H54 (cell line): ENCODE measurements around the gene PAK4.

Experiments
- DNase-seq: peaks from one replicate; pipeline ENCODE4 v3.0.0; 2011; ENCODE audit warnings: low spot score, mixed read lengths; ENCODE audit not compliant: insufficient read length
- FAIRE-seq: peaks from 3 replicates; lab custom pipeline; 2011; peaks lifted over from hg19 to GRCh38; lab: Jason Lieb, UNC
- POLR2A ChIP-seq: IDR thresholded peaks from 2 replicates; pipeline ENCODE4 v1.6.1; 2011; ENCODE audit warnings: low read depth, mild to moderate bottlenecking, low read length

PAK4 gene

GRCh38 chr19:39154629-39155100 is 29.1 kb downstream of the PAK4 start:
- FAIRE-seq (no peak), DNase-seq (no peak)
- TF ChIP-seq POLR2A: no peak

GRCh38 chr19:39155114-39155700 is 29.6 kb downstream of the PAK4 start:
- DNase-seq (no peak), FAIRE-seq (no peak)
- TF ChIP-seq POLR2A: no peak

GRCh38 chr19:39155741-39156140 is 30.2 kb downstream of the PAK4 start:
- DNase-seq: no peak
- no peak for FAIRE-seq
- TF ChIP-seq POLR2A: no peak

GRCh38 chr19:39156326-39157230 is 31.0 kb downstream of the PAK4 start:
- no peak for FAIRE-seq
- peak; percentile 41 for DNase-seq
- no peak for TF ChIP-seq POLR2A

- FAIRE-seq: no peak
- TF ChIP-seq POLR2A: no peak
- DNase-seq: no peak
These were observed 31.9 kb downstream of the PAK4 start for GRCh38 chr19:39157275-39157996.

GRCh38 chr19:39157997-39158389 is 32.4 kb downstream of the PAK4 start:
- no peak for FAIRE-seq
- no peak for DNase-seq
- no peak for TF ChIP-seq POLR2A

- DNase-seq (no peak), FAIRE-seq (no peak)
- TF ChIP-seq POLR2A: no peak
These were observed 33.2 kb downstream of the PAK4 start for GRCh38 chr19:39158646-39159260.

- FAIRE-seq (no peak), DNase-seq (no peak)
- TF ChIP-seq POLR2A: no peak
These were observed 34.9 kb downstream of the PAK4 start for GRCh38 chr19:39160523-39160861.

GRCh38 chr19:39160889-39161672 is 35.5 kb downstream of the PAK4 start:
- DNase-seq: no peak
- no peak for FAIRE-seq
- TF ChIP-seq POLR2A: no peak

- DNase-seq (no peak), FAIRE-seq (no peak)
- no peak for TF ChIP-seq POLR2A
These were observed 37.0 kb downstream of the PAK4 start for GRCh38 chr19:39162441-39163043.

GRCh38 chr19:39163621-39164020 is 38.0 kb downstream of the PAK4 start:
- DNase-seq (no peak), FAIRE-seq (no peak)
- TF ChIP-seq POLR2A: no peak

- FAIRE-seq (no peak), DNase-seq (no peak)
- no peak for TF ChIP-seq POLR2A
These were observed 38.7 kb downstream of the PAK4 start for GRCh38 chr19:39164289-39164688.

GRCh38 chr19:39165857-39166256 is 40.3 kb downstream of the PAK4 start:
- no peak for TF ChIP-seq POLR2A
- no peak for DNase-seq
- no peak for FAIRE-seq
